Fibroblast of pulmonary artery (primary cell): ENCODE data around the gene OR2T2.
"Not testable (repeated sequence)": the region's sequence is repeated elsewhere in the genome, so short reads cannot be mapped to it uniquely, and the experiment has no call there.

Source experiments
- DNase-seq: peaks from one replicate; pipeline ENCODE4 v3.0.0-alpha.2; 2010; ENCODE audit warnings: low read depth
- H3K4me3 ChIP-seq: replicated peaks from 2 replicates; pipeline ENCODE4 v1.5.1; 2011; ENCODE audit warnings: low read depth, mild to moderate bottlenecking, control low read depth, low read length, moderate library complexity

OR2T2 gene

GRCh38 chr1:248432201-248432600 lies 13.2 kb upstream of the OR2T2 start:
- not testable (repeated sequence) for H3K4me3 ChIP-seq, DNase-seq

- not testable (repeated sequence) for DNase-seq, H3K4me3 ChIP-seq
These were observed 11.5 kb upstream of the OR2T2 start for GRCh38 chr1:248433811-248434415.

- H3K4me3 ChIP-seq, DNase-seq: not testable (repeated sequence)
These were observed 10.5 kb upstream of the OR2T2 start for GRCh38 chr1:248434913-248435312.

- H3K4me3 ChIP-seq, DNase-seq: not testable (repeated sequence)
These were observed 9.1 kb upstream of the OR2T2 start for GRCh38 chr1:248436303-248436702.

- H3K4me3 ChIP-seq, DNase-seq: not testable (repeated sequence)
These were observed 6.8 kb upstream of the OR2T2 start for GRCh38 chr1:248438668-248439067.

GRCh38 chr1:248439283-248439682 lies 6.2 kb upstream of the OR2T2 start:
- DNase-seq, H3K4me3 ChIP-seq: not testable (repeated sequence)

- not testable (repeated sequence) for H3K4me3 ChIP-seq, DNase-seq
These were observed 2.7 kb upstream of the OR2T2 start for GRCh38 chr1:248442500-248443277.

GRCh38 chr1:248444603-248445002 lies 834 bp upstream of the OR2T2 start:
- not testable (repeated sequence) for H3K4me3 ChIP-seq, DNase-seq

GRCh38 chr1:248448409-248449074 lies 3.1 kb downstream of the OR2T2 start:
- DNase-seq, H3K4me3 ChIP-seq: not testable (repeated sequence)

- DNase-seq, H3K4me3 ChIP-seq: not testable (repeated sequence)
These were observed 4.5 kb downstream of the OR2T2 start for GRCh38 chr1:248449821-248450465.

GRCh38 chr1:248450466-248451145 lies 5.2 kb downstream of the OR2T2 start:
- DNase-seq: not testable (repeated sequence)

GRCh38 chr1:248453619-248454018 lies 8.2 kb downstream of the OR2T2 start:
- DNase-seq, H3K4me3 ChIP-seq: not testable (repeated sequence)

More at GRCh38 chr1:248450466-248451145, 5.2 kb downstream of the OR2T2 start:
- H3K4me3 ChIP-seq: not testable (repeated sequence)

- DNase-seq, H3K4me3 ChIP-seq: not testable (repeated sequence)
These were observed 9.6 kb downstream of the OR2T2 start for GRCh38 chr1:248455045-248455444.

- H3K4me3 ChIP-seq, DNase-seq: not testable (repeated sequence)
These were observed 11.2 kb downstream of the OR2T2 start for GRCh38 chr1:248456635-248457034.

GRCh38 chr1:248459117-248459516 lies 13.7 kb downstream of the OR2T2 start:
- not testable (repeated sequence) for H3K4me3 ChIP-seq, DNase-seq
